GM12873 (cell line): ENCODE measurements around the gene FITM1.

Experiments used
- CTCF ChIP-seq: IDR thresholded peaks from 2 replicates; pipeline ENCODE4 v1.5.1; 2012; ENCODE audit warnings: low read depth, mild to moderate bottlenecking, moderate library complexity, low read length, control low read depth; ENCODE audit not compliant: insufficient read depth; ENCODE audit errors: missing control alignments

The FITM1 gene

DNA sequence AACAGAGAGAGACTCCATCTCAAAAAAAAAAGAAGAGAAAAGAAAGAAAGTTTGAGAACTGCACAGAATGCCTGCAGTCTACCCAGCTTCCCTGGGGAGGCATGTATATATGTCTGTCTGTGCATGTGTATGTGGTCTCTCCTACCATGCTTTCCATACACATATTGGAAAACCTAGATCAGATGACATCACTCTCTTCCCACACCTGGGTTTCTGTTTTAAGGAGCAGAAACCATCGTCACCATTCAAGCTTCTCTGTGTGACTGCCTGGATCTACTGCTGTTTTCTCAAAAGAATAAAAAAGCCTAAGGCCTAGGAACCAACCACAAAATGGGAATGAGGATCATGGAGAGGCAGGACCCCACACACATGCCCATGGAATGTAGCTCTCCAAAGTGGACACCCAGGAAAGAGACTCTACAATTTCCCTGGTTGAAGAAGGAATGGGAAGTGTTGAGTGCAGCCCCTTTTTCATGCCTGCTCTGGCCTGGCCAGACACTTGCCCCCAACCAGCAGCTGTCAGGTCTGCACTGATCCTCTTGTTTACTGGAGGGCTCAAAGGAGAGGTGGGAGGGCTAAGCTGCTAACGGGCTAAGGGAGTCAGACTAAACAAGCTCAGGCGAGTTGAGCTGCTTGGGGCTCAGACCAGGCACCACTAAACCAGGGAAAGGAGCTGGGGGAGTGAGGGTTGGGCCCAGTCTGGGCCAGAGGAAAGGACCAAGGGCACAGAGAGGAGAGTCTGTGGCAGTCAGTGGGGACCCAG is 44.1 kb upstream of the FITM1 start:
- no peak for TF ChIP-seq CTCF

DNA sequence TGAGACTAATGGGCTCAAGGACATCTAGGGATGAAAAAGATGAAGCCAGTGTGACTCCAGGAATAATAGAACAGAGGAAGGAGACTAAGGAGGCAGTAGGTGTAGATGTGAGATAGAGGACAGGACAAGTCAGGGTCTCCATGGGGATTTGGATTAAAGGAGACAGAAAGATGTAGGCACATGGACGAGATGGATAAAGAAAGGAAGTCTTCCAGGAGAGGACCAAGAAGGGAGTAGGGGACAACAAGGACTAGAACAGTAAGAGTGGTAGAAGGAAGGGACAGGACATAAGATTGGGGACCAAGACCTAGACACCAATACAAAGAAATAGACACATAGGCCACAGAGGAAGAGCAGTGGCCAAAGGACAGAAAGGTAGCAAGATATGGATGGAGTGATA is 43.5 kb upstream of the FITM1 start:
- no peak for TF ChIP-seq CTCF

- no peak for TF ChIP-seq CTCF
These were observed 42.4 kb upstream of the FITM1 start for GRCh38 chr14:24088095-24088494.

DNA sequence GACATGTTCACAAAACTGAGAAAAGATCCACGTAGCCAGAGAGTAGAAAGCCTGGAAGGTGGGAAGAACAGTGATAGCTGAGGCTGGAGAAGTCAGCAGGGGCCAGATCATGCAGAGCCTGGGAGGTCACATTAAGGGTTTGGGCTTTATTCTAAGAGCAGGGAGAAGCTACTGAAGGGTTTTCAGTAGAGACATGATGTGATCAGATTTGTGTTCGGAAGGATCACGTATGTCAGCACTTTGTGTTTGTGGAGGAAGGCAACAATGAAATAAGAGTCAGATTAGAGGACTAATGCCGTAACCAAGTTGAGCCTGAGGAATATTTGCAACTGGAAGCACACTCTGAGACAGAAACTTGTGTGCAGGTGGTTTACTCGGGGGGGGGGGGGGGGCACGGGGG is 40.6 kb upstream of the FITM1 start:
- no peak for TF ChIP-seq CTCF

GRCh38 chr14:24092110-24092504 is 38.4 kb upstream of the FITM1 start:
- no peak for TF ChIP-seq CTCF

DNA sequence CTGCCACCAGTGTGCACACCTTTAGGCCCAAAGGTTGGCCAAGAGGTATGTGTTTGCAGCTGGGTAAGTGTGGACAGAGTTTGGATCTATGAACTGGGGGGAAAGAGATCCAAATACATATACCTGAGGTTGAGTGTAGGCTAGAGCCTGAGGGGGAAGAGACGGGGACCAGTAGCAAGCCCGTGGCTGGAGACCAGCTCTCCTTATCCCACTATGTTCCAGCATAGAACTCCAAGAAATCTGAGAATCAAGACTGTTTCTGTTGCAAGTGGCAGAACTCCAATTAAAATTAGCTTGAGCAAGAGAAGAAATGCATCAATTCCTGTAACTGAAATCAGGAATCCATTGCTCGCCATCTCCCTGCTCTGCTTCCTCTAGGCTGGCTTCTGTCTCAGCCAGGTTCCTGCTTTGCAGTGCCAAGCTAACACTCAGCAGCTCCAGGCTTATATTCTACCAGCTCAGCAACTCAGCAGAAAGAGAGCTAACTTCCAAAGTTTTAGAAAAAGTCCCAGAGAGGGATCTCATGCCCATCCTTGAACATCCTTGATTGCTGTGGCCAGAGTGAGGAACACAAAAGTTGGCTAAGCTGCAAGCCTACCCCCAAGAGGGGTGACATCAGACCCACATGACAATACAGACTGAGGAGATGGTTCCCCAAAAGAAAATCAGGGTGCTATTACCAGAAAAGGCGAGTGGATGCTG is 37.8 kb upstream of the FITM1 start:
- no peak for TF ChIP-seq CTCF

DNA sequence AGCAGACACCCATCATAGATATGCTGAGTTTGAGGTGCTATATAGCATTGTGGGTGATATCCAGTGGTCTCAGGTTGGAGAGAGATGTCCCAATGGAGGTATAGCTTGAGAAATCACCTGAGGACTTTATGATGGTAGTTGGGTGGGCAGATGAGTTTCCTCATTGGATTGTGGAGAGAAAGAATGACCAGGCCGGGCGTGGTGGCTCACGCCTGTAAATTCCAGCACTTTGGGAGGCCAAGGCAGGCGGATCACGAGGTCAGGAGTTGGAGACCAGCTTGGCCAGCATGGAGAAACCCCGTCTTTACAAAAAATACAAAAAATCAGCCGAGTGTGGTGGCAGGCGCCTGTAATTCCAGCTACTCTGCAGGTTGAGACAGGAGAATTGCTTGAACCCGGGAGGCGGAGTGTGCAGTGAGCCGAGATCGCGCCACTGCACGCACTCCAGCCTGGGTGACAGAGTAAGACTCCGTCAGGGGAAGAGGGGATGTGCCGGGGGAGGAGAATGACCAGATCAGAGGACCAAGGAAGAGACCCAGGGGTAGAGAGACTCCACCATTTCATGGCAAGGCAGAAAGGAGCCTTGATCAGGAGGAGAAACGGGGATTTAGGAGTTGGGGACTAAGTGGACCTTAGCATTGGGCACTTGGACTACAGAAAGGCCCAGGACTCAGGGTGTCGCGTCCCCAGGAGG is 37.1 kb upstream of the FITM1 start:
- no peak for TF ChIP-seq CTCF
